Fibroblast of skin of left biceps (primary cell): ENCODE results near the gene ICAM2.

Experiments used
- DNase-seq, 2 experiments: peaks; one replicate each; pipeline ENCODE4 v3.0.0-alpha.2; 2013; ENCODE audit warnings: low read depth in 2 of 2

The ICAM2 gene

GRCh38 chr17:63975541-63976092, 44.8 kb downstream of the ICAM2 start:
- no peak for DNase-seq

GRCh38 chr17:63974594-63975192, 45.7 kb downstream of the ICAM2 start:
- DNase-seq: no peak

GRCh38 chr17:63973930-63974593, 46.4 kb downstream of the ICAM2 start:
- DNase-seq: no peak

DNA sequence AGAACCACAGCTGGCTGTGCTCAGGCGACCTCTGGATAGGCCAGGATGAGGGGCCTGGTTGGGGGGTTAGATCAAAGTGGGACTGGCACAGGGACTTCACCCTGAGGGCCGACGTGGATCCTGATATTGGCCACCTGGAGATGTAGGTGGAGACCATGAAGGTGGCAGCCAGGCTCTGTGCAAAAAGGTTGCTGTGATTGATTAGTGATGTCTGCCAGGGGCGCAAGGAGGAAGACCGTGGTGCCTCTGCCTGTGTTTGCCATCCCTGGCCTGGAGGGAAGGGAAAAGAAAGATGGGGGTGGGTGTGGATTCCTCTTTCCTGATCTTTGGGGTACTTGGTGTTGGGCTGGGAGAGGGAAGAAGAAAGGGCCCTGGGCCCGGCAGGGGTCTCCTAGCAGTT, 47.2 kb downstream of the ICAM2 start:
- DNase-seq: no peak

GRCh38 chr17:63972796-63973195, 47.6 kb downstream of the ICAM2 start, which contains the start of gene SCN4A:
TSS of gene SCN4A (minus strand) at chr17:63972918. CDS start at chr17:63972841, 77 bp downstream.
- DNase-seq: no peak

GRCh38 chr17:63969278-63969677, 51.2 kb downstream of the ICAM2 start:
- no peak for DNase-seq

DNA sequence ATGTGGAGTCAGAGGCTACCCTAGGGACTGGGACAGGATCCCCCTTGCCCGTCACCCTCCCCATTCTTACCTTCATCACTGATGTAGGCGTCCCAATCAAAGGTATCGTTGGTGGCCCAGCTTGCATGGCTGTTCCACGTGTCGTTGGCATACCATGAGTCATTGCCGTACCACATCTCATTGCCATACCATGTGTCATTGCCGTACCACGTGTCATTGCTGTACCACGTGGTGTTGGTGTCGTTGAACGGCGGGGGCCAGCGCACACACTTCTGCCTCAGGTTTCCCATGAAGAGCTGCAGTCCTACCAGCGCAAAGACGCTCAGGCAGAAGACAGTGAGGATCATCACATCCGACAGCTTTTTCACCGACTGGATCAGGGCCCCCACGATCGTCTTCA, 52.5 kb downstream of the ICAM2 start:
- DNase-seq: no peak

GRCh38 chr17:63966646-63967264, 53.7 kb downstream of the ICAM2 start:
- no peak for DNase-seq

GRCh38 chr17:63963123-63963522, 57.3 kb downstream of the ICAM2 start:
- no peak for DNase-seq

GRCh38 chr17:63962298-63962744, 58.1 kb downstream of the ICAM2 start:
- no peak for DNase-seq

DNA sequence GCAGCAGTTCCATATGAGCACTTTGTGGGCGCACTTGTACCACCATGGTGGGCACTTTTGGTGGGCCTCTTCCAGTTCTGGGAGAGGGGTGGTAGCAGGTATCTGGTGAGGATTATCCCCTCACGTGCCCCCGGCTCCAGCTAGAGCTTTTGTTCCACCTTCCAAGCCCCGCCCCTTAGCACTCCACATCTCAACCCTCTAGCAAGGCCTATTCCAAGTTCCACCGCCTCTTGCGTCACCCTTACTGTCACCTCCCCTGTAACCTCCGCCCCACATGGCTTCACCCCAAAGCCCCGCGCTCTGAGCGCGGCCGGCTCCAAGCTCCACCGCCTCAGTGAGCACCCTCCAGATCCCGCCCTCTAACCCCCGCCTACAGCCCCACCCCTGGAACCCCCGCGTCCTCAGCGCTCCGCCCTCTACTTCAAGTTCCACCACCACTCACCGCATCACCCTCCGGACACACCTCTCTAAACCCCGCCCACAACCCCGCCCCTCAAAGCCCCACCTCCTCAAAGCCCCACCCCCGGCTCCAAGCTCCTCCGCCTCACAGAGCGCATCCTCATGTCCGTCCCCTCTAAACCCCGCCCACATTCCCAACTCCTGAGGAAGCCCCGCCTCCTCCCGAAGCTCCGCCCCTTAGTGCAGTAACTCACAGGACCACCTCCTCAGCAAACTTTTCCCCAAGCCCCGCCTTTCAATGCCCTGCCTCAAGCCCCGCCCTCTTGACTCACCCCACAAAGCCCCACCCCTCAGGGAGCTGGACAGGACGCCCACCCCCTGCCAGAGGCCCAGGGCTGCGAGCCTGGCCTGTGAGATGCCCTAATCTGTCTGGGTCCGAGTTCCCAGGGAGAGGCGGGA, 58.8 kb downstream of the ICAM2 start:
- DNase-seq: peak in 1 of 2 experiments; percentile 17

GRCh38 chr17:63960430-63960829, 60.0 kb downstream of the ICAM2 start:
- DNase-seq: no peak

- DNase-seq: no peak
These were observed 60.4 kb downstream of the ICAM2 start for GRCh38 chr17:63960006-63960405.

DNA sequence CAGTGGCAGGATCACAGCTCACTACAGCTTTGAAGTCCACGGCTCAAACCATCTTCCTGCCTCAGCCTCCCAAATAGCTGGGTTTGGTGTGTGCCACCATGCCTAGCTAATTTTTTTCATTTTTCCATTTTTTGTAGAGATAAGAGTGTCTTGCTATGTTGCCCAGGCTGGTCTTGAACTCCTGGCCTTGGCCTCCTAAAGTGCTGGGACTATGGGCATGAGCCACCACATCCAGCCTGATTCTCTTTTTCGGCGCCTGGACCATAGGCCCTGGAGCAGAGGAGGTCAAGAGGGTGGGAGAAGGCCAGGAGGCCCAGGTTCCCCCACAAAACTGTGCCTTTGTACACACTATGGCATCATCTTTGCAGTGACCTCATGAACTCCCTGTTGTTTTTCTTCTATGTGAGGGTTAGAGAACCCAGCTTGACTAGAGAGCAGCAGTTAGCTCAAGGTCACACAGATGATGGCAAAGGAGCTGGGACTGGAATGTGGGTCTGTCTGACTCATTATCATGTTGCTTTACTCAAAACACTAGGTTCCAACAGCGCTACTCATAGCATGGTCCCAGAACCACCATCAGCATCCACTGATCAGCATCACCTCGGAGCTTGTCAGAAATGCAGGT, 64.0 kb downstream of the ICAM2 start:
- no peak for DNase-seq

DNA sequence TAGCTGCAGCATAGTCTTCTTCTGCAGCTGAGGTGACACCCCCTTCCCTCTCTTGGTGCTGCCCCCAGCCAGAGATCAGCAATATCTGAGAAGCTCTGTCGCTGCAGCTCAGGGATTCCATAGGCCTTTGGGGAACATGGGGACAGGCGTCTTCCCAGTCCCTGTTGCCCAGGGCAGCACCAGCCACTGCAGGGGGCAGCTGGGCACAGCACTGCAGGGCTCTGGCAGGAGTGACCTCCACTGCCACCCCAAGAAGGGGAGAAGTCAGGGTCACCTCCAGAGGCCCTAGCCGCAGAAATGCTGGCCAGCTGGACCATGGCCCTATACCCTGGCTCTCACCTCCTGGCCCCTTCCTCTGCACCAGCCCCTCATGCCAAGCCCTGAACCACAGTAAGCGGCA, 64.6 kb downstream of the ICAM2 start:
- no peak for DNase-seq

DNA sequence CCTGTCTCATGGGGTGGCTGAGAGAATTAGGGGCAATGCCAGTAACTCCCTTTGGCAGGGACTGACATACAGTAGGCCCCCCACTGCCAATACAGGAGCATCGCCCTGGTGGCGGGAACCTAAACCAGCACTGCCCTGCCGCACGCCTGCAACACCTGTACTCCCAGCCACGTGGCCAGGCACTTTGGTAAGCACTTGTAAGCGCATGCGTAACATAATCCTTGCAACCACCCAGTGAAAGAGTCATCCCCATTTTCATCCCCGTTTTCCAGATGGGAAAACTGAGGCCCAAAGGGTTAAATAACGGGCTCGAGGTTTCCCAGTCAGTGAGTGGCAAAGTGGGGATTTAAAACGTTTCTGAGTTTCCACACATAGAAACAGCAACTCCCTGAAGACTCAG, 65.2 kb downstream of the ICAM2 start:
- DNase-seq: no peak

DNA sequence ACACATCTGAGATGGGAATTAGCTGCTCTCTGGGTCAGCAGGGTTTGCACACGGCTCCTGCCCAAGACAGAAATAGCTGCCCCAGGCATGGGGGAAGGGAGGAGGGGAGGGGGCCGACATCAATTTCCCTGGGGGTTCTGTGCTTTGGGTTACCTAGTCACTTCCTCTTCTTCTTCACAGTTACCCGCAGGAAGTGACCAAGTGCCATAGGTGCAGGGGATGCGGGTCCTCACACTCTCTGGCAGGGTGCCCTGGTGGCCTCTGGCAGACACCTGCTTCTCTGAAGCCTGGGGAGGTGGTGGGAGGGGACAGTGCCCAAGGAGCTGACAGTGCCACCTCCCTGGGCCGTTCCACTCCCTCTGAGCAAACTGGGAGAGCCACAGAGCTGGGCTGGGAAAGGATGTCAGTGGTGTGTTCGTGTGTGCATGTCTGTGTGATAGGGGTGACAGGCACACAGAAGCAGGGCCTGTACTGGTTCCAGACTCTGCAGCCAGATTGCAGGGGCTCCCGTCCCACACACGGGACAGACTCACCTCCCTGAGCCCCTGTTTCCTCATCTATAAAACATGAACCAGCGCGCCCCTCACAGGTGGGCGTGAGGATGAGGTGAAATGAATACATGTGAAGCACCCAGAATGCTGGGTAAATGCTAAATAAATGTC, 65.9 kb downstream of the ICAM2 start:
- no peak for DNase-seq
